Measurements from ENCODE around the gene STK24.

GRCh38 chr13:98399756-98400155 is 177.2 kb downstream of the STK24 start:
- TF ChIP-seq CTCF (IDR thresholded peaks at IDR 0.05; ENCODE audit: insufficient read depth, low read length, poor library complexity, severe bottlenecking) (no peak), EZH2phosphoT487 (conservative IDR thresholded peaks at IDR 0.05; ENCODE audit: low read length) (no peak)

Data from SU-DHL-6 (cell line).